T-helper 1 cell (primary cell): ENCODE data around the gene NTNG2.

Source experiments
- DNase-seq, 5 donors: peaks; one replicate each; pipeline ENCODE4 v3.0.0-alpha.2; 2012 to 2020

Gene NTNG2

DNA sequence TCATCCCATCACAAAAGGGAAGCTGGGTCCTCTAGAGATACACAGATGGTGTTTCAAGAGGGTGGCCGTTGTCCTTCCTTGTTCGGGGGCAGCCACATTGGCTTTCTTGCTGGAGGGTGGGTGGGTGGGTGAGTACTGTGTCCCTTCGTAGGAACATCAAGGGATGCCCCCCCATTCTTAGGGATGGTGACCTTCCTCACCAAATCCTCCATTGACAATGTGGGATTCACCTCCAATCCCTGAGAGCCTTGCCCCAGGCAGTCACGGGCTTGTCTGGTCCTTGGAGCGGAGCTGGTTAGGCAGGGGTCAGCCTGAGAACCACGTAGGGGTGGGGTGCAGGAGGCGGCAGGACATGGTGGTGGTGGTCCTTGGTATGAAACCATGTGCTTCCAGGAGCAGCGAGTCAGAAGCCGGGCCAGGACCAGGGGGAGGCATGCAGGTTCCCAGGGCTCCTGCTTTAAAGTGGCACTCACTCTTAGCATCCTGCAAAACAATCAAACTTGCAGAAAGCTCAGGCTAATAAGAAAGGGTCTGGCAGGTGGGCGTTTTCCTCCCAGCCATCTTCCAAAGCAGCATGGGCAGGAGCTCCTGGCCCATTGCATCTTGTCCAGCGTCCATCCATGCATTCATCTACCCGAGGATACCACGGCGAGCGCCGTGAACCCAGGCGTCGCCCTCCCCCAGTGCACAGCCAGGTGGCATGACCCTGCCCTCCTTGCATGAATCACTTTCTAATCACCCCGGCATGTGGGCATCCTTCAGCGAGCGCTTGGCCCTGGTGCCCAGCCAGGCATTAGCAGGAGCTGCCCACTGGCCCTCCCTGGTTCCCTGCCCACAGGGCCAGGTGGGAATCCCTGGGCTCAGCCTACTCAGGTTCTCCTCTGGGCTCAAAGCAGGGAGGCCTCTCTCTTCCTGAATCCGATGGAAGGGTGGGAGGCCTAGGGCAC is 76.4 kb downstream of the NTNG2 start:
- DNase-seq, result no peak

- DNase-seq, result no peak
Observed at GRCh38 chr9:132238992-132239391, 77.1 kb downstream of the NTNG2 start.

DNA sequence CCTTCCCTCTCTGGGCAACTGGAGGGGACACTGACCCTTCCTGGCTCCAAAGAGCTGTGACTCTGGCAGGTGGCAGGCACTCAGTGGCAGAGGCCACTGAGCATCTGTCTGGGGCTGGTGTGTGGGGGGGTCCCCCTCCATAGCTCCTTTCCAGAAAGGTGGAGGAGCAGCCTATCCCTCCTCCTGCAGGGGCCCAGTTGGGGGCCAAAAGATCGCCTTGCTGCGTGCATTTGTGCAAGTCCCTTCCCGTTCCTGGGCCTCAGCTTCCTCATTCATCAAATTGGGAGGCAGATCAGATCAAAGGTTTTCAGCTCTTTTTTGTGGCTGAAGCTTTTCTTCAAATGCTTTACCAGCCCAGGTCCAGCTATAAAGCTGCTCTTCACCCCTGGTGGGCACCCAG is 77.7 kb downstream of the NTNG2 start:
- no peak for DNase-seq

GRCh38 chr9:132239999-132240840 is 78.4 kb downstream of the NTNG2 start:
- DNase-seq, result no peak

DNA sequence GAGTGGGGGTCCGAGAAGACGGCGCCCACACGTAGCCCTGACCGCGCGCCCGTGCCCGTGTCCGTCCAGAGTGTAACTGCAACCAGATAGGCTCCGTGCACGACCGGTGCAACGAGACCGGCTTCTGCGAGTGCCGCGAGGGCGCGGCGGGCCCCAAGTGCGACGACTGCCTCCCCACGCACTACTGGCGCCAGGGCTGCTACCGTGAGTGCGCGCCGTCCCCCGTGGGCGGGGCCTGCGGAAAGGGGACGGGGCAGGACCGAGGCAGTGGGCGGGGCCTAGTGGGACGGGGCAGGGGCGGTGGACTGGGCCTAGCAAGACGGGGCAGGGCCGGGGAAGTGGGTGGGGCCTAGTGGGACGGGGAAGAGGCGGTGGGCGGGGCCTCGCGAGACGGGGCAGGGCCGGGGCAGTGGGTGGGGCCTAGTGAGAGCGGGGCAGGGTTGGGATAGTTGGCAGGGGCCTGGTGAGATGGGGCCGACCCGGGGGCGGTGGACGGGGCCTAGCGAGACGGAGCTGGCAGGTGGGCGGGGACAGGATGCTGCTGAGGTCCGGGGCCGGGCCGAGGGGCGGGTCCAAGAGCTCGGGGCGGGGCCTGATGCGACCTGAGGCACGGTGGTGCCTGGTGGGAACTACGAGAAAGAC is 79.1 kb downstream of the NTNG2 start:
- DNase-seq, result peak; percentile 98 to 100 (median 99)

DNA sequence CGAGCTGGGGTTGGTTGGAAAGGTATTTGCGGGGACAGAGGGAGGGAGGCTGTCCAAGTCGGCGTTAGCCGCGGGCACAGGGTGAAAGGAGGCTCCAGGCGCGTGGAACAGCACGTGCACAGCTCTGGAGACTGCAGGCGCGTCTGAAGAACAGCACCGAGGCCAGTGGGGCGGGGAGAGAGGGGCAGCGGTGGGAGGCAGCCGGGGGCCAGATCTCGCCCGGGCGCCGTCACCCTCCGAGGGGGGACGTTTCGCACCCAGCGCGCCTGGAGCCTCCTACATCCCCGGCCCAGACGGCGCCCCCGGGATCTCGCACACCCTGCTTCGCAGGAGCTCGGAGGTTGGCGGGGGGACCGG is 79.6 kb downstream of the NTNG2 start:
- DNase-seq, result no peak

GRCh38 chr9:132241840-132242620 is 80.2 kb downstream of the NTNG2 start:
- DNase-seq, result peak in 4 of 5 donors; percentile 46 to 65 (median 56)

GRCh38 chr9:132242621-132243155 is 80.8 kb downstream of the NTNG2 start:
- no peak for DNase-seq

- no peak for DNase-seq
Observed at GRCh38 chr9:132243156-132244074, 81.6 kb downstream of the NTNG2 start.

DNA sequence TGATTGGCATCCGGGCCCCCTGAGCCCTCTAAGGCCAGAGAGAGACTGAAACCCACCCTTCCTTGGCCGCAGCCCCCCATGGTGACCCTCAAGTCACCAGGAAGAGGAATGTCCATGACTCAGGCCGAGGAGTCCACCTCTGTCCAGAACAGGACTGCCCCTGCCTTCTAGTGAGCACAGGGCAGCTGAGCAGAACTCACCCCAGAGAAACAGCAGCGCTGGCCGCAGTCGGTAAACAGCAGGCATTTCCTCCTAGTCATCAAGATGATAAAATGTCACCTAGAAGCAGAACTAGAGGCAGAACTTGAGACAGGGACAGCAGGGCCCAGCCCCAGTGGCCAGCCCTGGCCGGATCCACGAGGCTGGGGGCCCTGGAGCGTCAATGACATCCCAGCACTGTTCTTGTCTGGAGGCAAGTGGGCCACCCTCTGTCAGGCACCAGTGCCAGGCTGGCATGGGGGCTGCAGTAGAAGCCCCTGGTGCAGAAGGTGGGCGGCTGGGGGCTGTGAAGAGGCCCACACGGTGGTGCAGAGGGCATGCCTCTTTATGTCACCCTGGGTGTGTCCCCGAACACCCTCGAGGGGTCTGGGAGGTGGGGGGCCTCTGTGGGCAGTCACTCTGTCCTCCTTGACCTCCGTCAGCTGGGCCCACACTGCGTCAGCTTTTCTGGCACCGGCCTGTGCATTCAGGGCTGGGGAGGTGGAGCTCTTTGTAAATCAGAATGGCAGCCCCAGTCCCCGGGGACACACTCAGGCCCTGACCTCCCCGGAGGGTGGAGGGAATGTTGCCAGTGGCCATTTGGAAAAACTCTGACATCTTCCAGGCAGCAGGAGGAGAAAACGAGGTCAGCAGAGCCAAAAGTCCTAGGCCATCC is 83.0 kb downstream of the NTNG2 start:
- DNase-seq, result no peak

DNA sequence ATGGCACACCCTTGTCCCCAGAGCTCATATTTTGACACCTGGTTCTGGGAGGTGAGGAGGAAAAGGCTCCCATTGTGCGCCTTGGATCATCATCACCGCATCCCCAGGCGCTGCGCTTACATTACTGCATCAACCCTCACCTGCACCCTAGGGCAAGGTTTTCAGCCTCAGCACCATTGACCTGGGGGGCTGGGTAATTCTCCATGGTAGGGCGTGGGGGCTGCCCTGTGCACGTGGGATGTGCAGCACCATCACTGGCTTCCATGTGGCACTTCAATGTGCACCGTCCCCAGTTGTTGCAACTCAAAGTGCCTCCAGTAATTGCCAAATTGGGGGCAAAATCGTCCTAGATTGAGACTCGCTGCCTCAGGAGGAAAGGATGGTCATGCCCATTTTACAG is 83.6 kb downstream of the NTNG2 start:
- DNase-seq, result no peak

- DNase-seq, result no peak
Observed at GRCh38 chr9:132247942-132248341, 86.1 kb downstream of the NTNG2 start.

- no peak for DNase-seq
Observed at GRCh38 chr9:132249123-132249522, 87.3 kb downstream of the NTNG2 start.

GRCh38 chr9:132249690-132250089 is 87.8 kb downstream of the NTNG2 start:
- no peak for DNase-seq

DNA sequence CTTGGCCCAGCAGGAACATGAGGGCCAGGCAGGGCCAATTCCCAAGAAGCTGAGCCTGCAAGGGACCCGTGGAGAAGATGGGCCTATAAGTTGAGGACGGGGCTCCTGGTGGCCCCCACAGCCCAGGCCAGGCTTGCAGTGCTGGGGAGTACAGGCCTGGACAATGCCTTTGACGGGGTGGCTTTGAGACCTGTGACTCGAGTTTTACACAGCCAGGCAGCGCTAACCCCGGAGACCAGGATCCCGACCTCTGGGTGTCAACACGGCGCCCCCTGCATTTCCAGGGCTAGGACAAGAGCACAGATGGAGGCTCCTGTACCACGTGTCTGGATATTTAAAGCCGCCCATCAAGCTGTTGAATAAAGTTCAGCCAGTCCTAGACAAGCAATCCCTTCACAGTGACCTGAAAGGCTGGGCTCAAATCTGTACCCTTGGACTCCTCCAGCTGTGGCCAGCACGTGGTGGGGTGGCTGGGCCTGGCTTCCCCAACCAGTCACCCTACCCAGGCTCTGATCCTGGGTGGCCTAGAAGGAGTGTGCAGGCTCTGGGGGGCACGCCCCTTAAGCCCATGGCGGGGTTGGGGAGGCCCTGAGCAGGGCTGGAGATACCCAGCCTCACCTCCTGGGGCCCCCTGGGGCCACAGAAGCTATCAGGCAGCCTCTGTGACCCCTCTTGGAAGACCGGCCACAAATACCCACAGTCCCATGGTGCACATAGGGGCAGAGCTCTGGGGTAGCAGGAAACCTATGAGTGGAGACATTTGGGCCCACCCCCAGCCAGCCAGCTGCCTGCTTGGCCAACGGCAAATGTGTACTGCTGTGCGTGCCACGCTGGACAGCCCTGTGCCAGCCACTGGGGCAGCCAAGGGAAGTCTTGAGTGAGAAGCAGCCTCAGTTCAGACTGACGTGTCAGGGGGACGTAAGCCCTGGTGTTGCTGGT is 88.7 kb downstream of the NTNG2 start:
- no peak for DNase-seq

DNA sequence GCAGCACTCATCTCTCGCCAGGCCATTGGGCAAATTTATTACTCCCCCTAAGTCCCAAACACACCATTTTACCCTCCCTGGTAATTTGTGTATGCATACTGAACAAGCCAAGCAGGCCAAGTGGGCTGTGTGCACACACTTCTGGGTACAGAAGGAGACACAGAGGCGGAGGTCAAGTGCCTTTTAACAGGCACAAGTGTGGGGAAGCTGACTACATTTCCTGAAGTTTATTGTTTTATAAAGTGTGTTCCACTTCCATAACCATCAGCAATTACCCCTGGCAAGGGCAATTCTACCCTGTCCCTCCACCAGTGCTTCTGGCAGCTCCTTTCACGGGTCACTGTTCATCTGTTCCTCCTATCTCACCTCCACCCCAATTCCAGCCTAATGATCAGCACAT is 99.0 kb downstream of the NTNG2 start:
- DNase-seq, result no peak

- DNase-seq, result no peak
Observed at GRCh38 chr9:132266017-132266416, 104.2 kb downstream of the NTNG2 start.

DNA sequence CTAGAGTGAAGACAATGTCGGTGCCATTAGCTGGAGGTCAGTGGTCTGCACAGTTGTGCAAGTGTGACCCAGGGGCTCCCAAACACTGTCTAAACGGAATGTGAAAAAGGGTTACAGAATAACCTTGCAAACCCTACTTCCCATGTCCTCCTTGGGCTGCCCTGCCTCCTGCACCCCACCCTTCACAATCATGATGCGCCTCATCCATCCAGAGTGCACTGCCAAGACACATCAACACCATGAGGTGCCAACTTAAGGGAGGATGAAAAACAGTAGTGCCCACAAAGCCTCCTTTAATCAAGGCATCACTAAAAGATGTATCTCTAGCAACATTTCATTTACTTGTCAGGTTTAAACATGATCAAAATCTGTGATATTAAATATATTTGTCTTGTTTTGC is 105.8 kb downstream of the NTNG2 start:
- no peak for DNase-seq
